ENCODE measurements around the gene ATP9A.

Gene ATP9A

GRCh38 chr20:51654495-51654894 is 113.7 kb downstream of the ATP9A start:
- Histone ChIP-seq H3K4me1 (ENCODE audit: control insufficient read depth, low read length) (peaks cover 39% of the 10 kb centered on the region), H3K27me3 (ENCODE audit: control insufficient read depth, low read length) (no peaks in the 10 kb centered on the region; the same call in 1 of the 2 replicates), H3K27ac (ENCODE audit: low read depth, low read length) (no peak overlapping the region), H3K36me3 (ENCODE audit: control insufficient read depth, low read length) (no peaks in the 10 kb centered on the region), H3K9me3 (ENCODE audit: control insufficient read depth, insufficient read depth, low read length) (no peaks in the 10 kb centered on the region), H3K9me2 (replicated peaks; ENCODE audit: control insufficient read depth, low read length) (no peaks in the 10 kb centered on the region), H3K4me3 (ENCODE audit: low read length) (no peak overlapping the region), H3K4me2 (ENCODE audit: low read length) (no peak overlapping the region), H3K79me2 (ENCODE audit: control insufficient read depth, low read length) (no peaks in the 10 kb centered on the region), H3F3A (ENCODE audit: control insufficient read depth, insufficient read depth) (no peaks in the 10 kb centered on the region), H4K20me1 (ENCODE audit: control insufficient read depth, insufficient read depth, low read depth, low read length) (no peaks in the 10 kb centered on the region)
- TF ChIP-seq CTCF (IDR thresholded peaks at IDR 0.05; ENCODE audit: low read depth, low read length, poor library complexity, severe bottlenecking) (no peak), EZH2phosphoT487 (IDR thresholded peaks at IDR 0.05; ENCODE audit: borderline replicate concordance, low read length) (no peak)

GRCh38 chr20:51654060-51654459 is 114.1 kb downstream of the ATP9A start:
- no peaks in the 10 kb centered on the region for H3K9me2 ChIP-seq (replicated peaks; ENCODE audit: control insufficient read depth, low read length)
- H3K79me2 ChIP-seq (ENCODE audit: control insufficient read depth, low read length): no peaks in the 10 kb centered on the region
- peaks cover 39% of the 10 kb centered on the region for H3K4me1 ChIP-seq (ENCODE audit: control insufficient read depth, low read length)
- TF ChIP-seq CTCF (IDR thresholded peaks at IDR 0.05; ENCODE audit: low read depth, low read length, poor library complexity, severe bottlenecking): no peak
- TF ChIP-seq EZH2phosphoT487 (IDR thresholded peaks at IDR 0.05; ENCODE audit: borderline replicate concordance, low read length): no peak
- peaks cover 3% of the 10 kb centered on the region; the same call in 1 of the 2 replicates for H3K27me3 ChIP-seq (ENCODE audit: control insufficient read depth, low read length)
- no peaks in the 10 kb centered on the region for H4K20me1 ChIP-seq (ENCODE audit: control insufficient read depth, insufficient read depth, low read depth, low read length)
- no peak overlapping the region for H3K4me3 ChIP-seq (ENCODE audit: low read length)
- H3F3A ChIP-seq (ENCODE audit: control insufficient read depth, insufficient read depth): no peaks in the 10 kb centered on the region
- H3K9me3 ChIP-seq (ENCODE audit: control insufficient read depth, insufficient read depth, low read length): no peaks in the 10 kb centered on the region
- no peak overlapping the region for H3K27ac ChIP-seq (ENCODE audit: low read depth, low read length)
- no peaks in the 10 kb centered on the region for H3K36me3 ChIP-seq (ENCODE audit: control insufficient read depth, low read length)
- no peak overlapping the region for H3K4me2 ChIP-seq (ENCODE audit: low read length)

GRCh38 chr20:51653226-51653625 is 115.0 kb downstream of the ATP9A start:
- H3K9me2 ChIP-seq (replicated peaks; ENCODE audit: control insufficient read depth, low read length): no peaks in the 10 kb centered on the region
- H3K9me3 ChIP-seq (ENCODE audit: control insufficient read depth, insufficient read depth, low read length): no peaks in the 10 kb centered on the region
- no peak overlapping the region for H3K4me2 ChIP-seq (ENCODE audit: low read length)
- no peak overlapping the region for H3K4me3 ChIP-seq (ENCODE audit: low read length)
- H3K4me1 ChIP-seq (ENCODE audit: control insufficient read depth, low read length): peaks cover 34% of the 10 kb centered on the region
- H3K27ac ChIP-seq (ENCODE audit: low read depth, low read length): no peak overlapping the region
- H3K36me3 ChIP-seq (ENCODE audit: control insufficient read depth, low read length): no peaks in the 10 kb centered on the region
- TF ChIP-seq CTCF (IDR thresholded peaks at IDR 0.05; ENCODE audit: low read depth, low read length, poor library complexity, severe bottlenecking): no peak
- TF ChIP-seq EZH2phosphoT487 (IDR thresholded peaks at IDR 0.05; ENCODE audit: borderline replicate concordance, low read length): no peak
- H3F3A ChIP-seq (ENCODE audit: control insufficient read depth, insufficient read depth): no peaks in the 10 kb centered on the region
- no peaks in the 10 kb centered on the region for H4K20me1 ChIP-seq (ENCODE audit: control insufficient read depth, insufficient read depth, low read depth, low read length)
- peaks cover 8% of the 10 kb centered on the region for H3K27me3 ChIP-seq (ENCODE audit: control insufficient read depth, low read length)
- no peaks in the 10 kb centered on the region for H3K79me2 ChIP-seq (ENCODE audit: control insufficient read depth, low read length)

Measured in DOHH2 (cell line).